HuH-7.5 (cell line): ENCODE data around the gene CRACR2B.

Experiments
- DNase-seq: peaks from one replicate; pipeline ENCODE4 v3.0.0; 2011; ENCODE audit warnings: low spot score

CRACR2B gene

GRCh38 chr11:854601-855329, 27.0 kb downstream of the CRACR2B start:
- no peak for DNase-seq

- no peak for DNase-seq
Measured at GRCh38 chr11:855330-855674, 27.6 kb downstream of the CRACR2B start.

GRCh38 chr11:855796-856195, 28.1 kb downstream of the CRACR2B start:
- no peak for DNase-seq

- no peak for DNase-seq
Measured at GRCh38 chr11:856397-856796, 28.7 kb downstream of the CRACR2B start.

GRCh38 chr11:858053-858761, 30.5 kb downstream of the CRACR2B start:
- no peak for DNase-seq

GRCh38 chr11:858762-859339, 31.1 kb downstream of the CRACR2B start:
- DNase-seq, result no peak

GRCh38 chr11:859394-860131, 31.8 kb downstream of the CRACR2B start:
- no peak for DNase-seq

- peak; percentile 28 for DNase-seq
Measured at GRCh38 chr11:860234-861104, 32.8 kb downstream of the CRACR2B start.

GRCh38 chr11:861105-861479, 33.4 kb downstream of the CRACR2B start:
- DNase-seq, result no peak

- peak; percentile 21 for DNase-seq
Measured at GRCh38 chr11:862081-862661, 34.5 kb downstream of the CRACR2B start.

GRCh38 chr11:862696-863022, 34.9 kb downstream of the CRACR2B start:
- no peak for DNase-seq

- no peak for DNase-seq
Measured at GRCh38 chr11:863023-863909, 35.5 kb downstream of the CRACR2B start.

- no peak for DNase-seq
Measured at GRCh38 chr11:863910-864827, 36.5 kb downstream of the CRACR2B start.

- DNase-seq, result no peak
Measured at GRCh38 chr11:864898-865297, 37.2 kb downstream of the CRACR2B start.

GRCh38 chr11:865462-866430, 38.0 kb downstream of the CRACR2B start:
- no peak for DNase-seq

- DNase-seq, result no peak
Measured at GRCh38 chr11:866481-866880, 38.8 kb downstream of the CRACR2B start.

GRCh38 chr11:867856-868358, 40.2 kb downstream of the CRACR2B start:
- no peak for DNase-seq

GRCh38 chr11:868394-868793, 40.7 kb downstream of the CRACR2B start:
- DNase-seq, result no peak
